BLaER1 (cell line): ENCODE results near the gene SLC15A3.
A peak's percentile ranks its signal among the peaks of the same experiment; 100 is the strongest.

ENCODE experiments used
- H3K27ac ChIP-seq: shearing (Covaris generic); formaldehyde crosslinking; 2 replicates; pipeline ENCODE4 v1.8.1; 2022
- H3K27me3 ChIP-seq: shearing (Covaris generic); formaldehyde crosslinking; 2 replicates; pipeline ENCODE4 v1.8.1; 2022
- H3K36me3 ChIP-seq: shearing (Covaris generic); formaldehyde crosslinking; 2 replicates; pipeline ENCODE4 v1.8.1; 2022
- H3K4me1 ChIP-seq: shearing (Covaris generic); formaldehyde crosslinking; 2 replicates; pipeline ENCODE4 v1.8.1; 2022
- H3K4me2 ChIP-seq: shearing (Covaris generic); formaldehyde crosslinking; 2 replicates; pipeline ENCODE4 v1.8.1; 2022
- H3K4me3 ChIP-seq: shearing (Covaris generic); formaldehyde crosslinking; 2 replicates; pipeline ENCODE4 v1.8.1; 2022
- H3K9ac ChIP-seq: shearing (Covaris generic); formaldehyde crosslinking; 2 replicates; pipeline ENCODE4 v1.8.1; 2022
- H3K9me3 ChIP-seq: shearing (Covaris generic); formaldehyde crosslinking; 2 replicates; pipeline ENCODE4 v1.8.1; 2022
- H4K20me1 ChIP-seq: shearing (Covaris generic); formaldehyde crosslinking; 2 replicates; pipeline ENCODE4 v1.8.1; 2022
- Cebpa-rat ChIP-seq: shearing (Covaris generic); IDR thresholded peaks from 2 replicates; pipeline ENCODE4 v1.8.1; 2022

The SLC15A3 gene

GRCh38 chr11:60900673-60901404 lies 51.1 kb downstream of the SLC15A3 start:
- 0 out of 2 replicates have a peak overlapping the region, but pooled peaks have one; percentile 6 for H3K9ac ChIP-seq
- no peak for TF ChIP-seq Cebpa-rat
- no peak overlapping the region for H3K27ac ChIP-seq
- H3K27me3 ChIP-seq: no peaks in the 10 kb centered on the region
- no peak overlapping the region for H3K4me3 ChIP-seq
- H3K36me3 ChIP-seq: peaks cover 88% of the 10 kb centered on the region
- no peak overlapping the region for H3K4me2 ChIP-seq
- peaks cover 73% of the 10 kb centered on the region for H4K20me1 ChIP-seq
- H3K4me1 ChIP-seq: peaks cover 23% of the 10 kb centered on the region
- no peaks in the 10 kb centered on the region for H3K9me3 ChIP-seq

- H3K36me3 ChIP-seq: peaks cover 96% of the 10 kb centered on the region
- no peak overlapping the region for H3K9ac ChIP-seq
- no peaks in the 10 kb centered on the region for H3K27me3 ChIP-seq
- H4K20me1 ChIP-seq: peaks cover 64% of the 10 kb centered on the region
- no peaks in the 10 kb centered on the region for H3K9me3 ChIP-seq
- no peak for TF ChIP-seq Cebpa-rat
- no peak overlapping the region for H3K4me2 ChIP-seq
- H3K27ac ChIP-seq: no peak overlapping the region
- no peak overlapping the region for H3K4me3 ChIP-seq
- H3K4me1 ChIP-seq: peaks cover 16% of the 10 kb centered on the region
Observed at GRCh38 chr11:60899977-60900376, 52.0 kb downstream of the SLC15A3 start.

GRCh38 chr11:60899046-60899936 lies 52.7 kb downstream of the SLC15A3 start:
- Histone ChIP-seq H4K20me1 (peaks cover 58% of the 10 kb centered on the region), H3K27me3 (no peaks in the 10 kb centered on the region), H3K9ac (no peak overlapping the region), H3K4me2 (no peak overlapping the region), H3K27ac (no peak overlapping the region), H3K4me3 (no peak overlapping the region), H3K9me3 (no peaks in the 10 kb centered on the region), H3K36me3 (peaks cover 98% of the 10 kb centered on the region), H3K4me1 (peaks cover 9% of the 10 kb centered on the region)
- no peak for TF ChIP-seq Cebpa-rat

GRCh38 chr11:60897496-60897895 lies 54.5 kb downstream of the SLC15A3 start:
- H3K4me3 ChIP-seq: no peak overlapping the region
- H3K9me3 ChIP-seq: no peaks in the 10 kb centered on the region
- no peak overlapping the region for H3K27ac ChIP-seq
- H4K20me1 ChIP-seq: peaks cover 40% of the 10 kb centered on the region
- peaks cover 99% of the 10 kb centered on the region for H3K36me3 ChIP-seq
- H3K4me1 ChIP-seq: no peaks in the 10 kb centered on the region
- H3K4me2 ChIP-seq: no peak overlapping the region
- H3K27me3 ChIP-seq: no peaks in the 10 kb centered on the region
- H3K9ac ChIP-seq: no peak overlapping the region
- no peak for TF ChIP-seq Cebpa-rat

- Histone ChIP-seq H3K27ac (no peak overlapping the region), H3K9ac (no peak overlapping the region), H3K4me1 (no peaks in the 10 kb centered on the region), H3K36me3 (peaks cover 97% of the 10 kb centered on the region), H3K4me3 (no peak overlapping the region), H3K4me2 (no peak overlapping the region), H3K27me3 (no peaks in the 10 kb centered on the region), H3K9me3 (no peaks in the 10 kb centered on the region), H4K20me1 (peaks cover 21% of the 10 kb centered on the region)
- no peak for TF ChIP-seq Cebpa-rat
Observed at GRCh38 chr11:60895687-60896086, 56.3 kb downstream of the SLC15A3 start.

- no peak overlapping the region for H3K27ac ChIP-seq
- no peak overlapping the region for H3K4me2 ChIP-seq
- no peak overlapping the region for H3K4me3 ChIP-seq
- H3K27me3 ChIP-seq: no peaks in the 10 kb centered on the region
- H3K36me3 ChIP-seq: peaks cover 71% of the 10 kb centered on the region
- no peak for TF ChIP-seq Cebpa-rat
- H3K4me1 ChIP-seq: no peaks in the 10 kb centered on the region
- no peaks in the 10 kb centered on the region for H3K9me3 ChIP-seq
- H3K9ac ChIP-seq: no peak overlapping the region
- H4K20me1 ChIP-seq: no peaks in the 10 kb centered on the region
Observed at GRCh38 chr11:60891103-60891741, 60.8 kb downstream of the SLC15A3 start.

- H3K9ac ChIP-seq: 0 out of 2 replicates have a peak overlapping the region, but pooled peaks have one; percentile 27
Observed at GRCh38 chr11:60890696-60891095, 61.3 kb downstream of the SLC15A3 start.

GRCh38 chr11:60889869-60890311 lies 62.1 kb downstream of the SLC15A3 start:
- H3K9me3 ChIP-seq: no peaks in the 10 kb centered on the region
- no peaks in the 10 kb centered on the region for H3K4me1 ChIP-seq
- H3K27me3 ChIP-seq: no peaks in the 10 kb centered on the region
- no peak overlapping the region for H3K9ac ChIP-seq
- no peak overlapping the region for H3K27ac ChIP-seq
- no peak for TF ChIP-seq Cebpa-rat
- no peak overlapping the region for H3K4me3 ChIP-seq
- H3K36me3 ChIP-seq: peaks cover 58% of the 10 kb centered on the region
- no peaks in the 10 kb centered on the region for H4K20me1 ChIP-seq
- no peak overlapping the region for H3K4me2 ChIP-seq

More at GRCh38 chr11:60890696-60891095, 61.3 kb downstream of the SLC15A3 start:
- Histone ChIP-seq H3K4me3 (no peak overlapping the region), H3K4me1 (no peaks in the 10 kb centered on the region), H3K27ac (no peak overlapping the region), H3K9me3 (no peaks in the 10 kb centered on the region), H4K20me1 (no peaks in the 10 kb centered on the region), H3K27me3 (no peaks in the 10 kb centered on the region), H3K36me3 (peaks cover 66% of the 10 kb centered on the region), H3K4me2 (no peak overlapping the region)
- TF ChIP-seq Cebpa-rat: no peak

GRCh38 chr11:60887556-60887955 lies 64.4 kb downstream of the SLC15A3 start:
- Histone ChIP-seq H3K4me2 (no peak overlapping the region), H4K20me1 (no peaks in the 10 kb centered on the region), H3K27ac (no peak overlapping the region), H3K4me1 (no peaks in the 10 kb centered on the region), H3K9ac (no peak overlapping the region), H3K4me3 (no peak overlapping the region), H3K36me3 (peaks cover 34% of the 10 kb centered on the region), H3K9me3 (no peaks in the 10 kb centered on the region), H3K27me3 (no peaks in the 10 kb centered on the region)
- TF ChIP-seq Cebpa-rat: no peak
